ENCODE measurements around the gene BIK.

- TF ChIP-seq, protein P1, sequence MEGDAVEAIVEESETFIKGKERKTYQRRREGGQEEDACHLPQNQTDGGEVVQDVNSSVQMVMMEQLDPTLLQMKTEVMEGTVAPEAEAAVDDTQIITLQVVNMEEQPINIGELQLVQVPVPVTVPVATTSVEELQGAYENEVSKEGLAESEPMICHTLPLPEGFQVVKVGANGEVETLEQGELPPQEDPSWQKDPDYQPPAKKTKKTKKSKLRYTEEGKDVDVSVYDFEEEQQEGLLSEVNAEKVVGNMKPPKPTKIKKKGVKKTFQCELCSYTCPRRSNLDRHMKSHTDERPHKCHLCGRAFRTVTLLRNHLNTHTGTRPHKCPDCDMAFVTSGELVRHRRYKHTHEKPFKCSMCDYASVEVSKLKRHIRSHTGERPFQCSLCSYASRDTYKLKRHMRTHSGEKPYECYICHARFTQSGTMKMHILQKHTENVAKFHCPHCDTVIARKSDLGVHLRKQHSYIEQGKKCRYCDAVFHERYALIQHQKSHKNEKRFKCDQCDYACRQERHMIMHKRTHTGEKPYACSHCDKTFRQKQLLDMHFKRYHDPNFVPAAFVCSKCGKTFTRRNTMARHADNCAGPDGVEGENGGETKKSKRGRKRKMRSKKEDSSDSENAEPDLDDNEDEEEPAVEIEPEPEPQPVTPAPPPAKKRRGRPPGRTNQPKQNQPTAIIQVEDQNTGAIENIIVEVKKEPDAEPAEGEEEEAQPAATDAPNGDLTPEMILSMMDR (conservative IDR thresholded peaks at IDR 0.05; ENCODE audit: low read depth in 2 of 2), result no peak
- TF ChIP-seq EZH2phosphoT487 (IDR thresholded peaks at IDR 0.05; ENCODE audit: unreplicated experiment) (no peak), EZH2 (IDR thresholded peaks at IDR 0.05; ENCODE audit: low read depth, unreplicated experiment) (no peak), POLR2AphosphoS5 (IDR thresholded peaks at IDR 0.05; ENCODE audit: low read depth) (no peak), STAT1 (IDR thresholded peaks at IDR 0.05; ENCODE audit: unreplicated experiment) (no peak), ZNF331 (CRISPR knock-in tag; IDR thresholded peaks at IDR 0.05; ENCODE audit: low read depth) (no peak), JUNB (IDR thresholded peaks at IDR 0.05; ENCODE audit: unreplicated experiment) (no peak)
- TF ChIP-seq, protein P2, sequence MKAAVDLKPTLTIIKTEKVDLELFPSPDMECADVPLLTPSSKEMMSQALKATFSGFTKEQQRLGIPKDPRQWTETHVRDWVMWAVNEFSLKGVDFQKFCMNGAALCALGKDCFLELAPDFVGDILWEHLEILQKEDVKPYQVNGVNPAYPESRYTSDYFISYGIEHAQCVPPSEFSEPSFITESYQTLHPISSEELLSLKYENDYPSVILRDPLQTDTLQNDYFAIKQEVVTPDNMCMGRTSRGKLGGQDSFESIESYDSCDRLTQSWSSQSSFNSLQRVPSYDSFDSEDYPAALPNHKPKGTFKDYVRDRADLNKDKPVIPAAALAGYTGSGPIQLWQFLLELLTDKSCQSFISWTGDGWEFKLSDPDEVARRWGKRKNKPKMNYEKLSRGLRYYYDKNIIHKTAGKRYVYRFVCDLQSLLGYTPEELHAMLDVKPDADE (IDR thresholded peaks at IDR 0.05), result no peak
- TF ChIP-seq, protein P3, sequence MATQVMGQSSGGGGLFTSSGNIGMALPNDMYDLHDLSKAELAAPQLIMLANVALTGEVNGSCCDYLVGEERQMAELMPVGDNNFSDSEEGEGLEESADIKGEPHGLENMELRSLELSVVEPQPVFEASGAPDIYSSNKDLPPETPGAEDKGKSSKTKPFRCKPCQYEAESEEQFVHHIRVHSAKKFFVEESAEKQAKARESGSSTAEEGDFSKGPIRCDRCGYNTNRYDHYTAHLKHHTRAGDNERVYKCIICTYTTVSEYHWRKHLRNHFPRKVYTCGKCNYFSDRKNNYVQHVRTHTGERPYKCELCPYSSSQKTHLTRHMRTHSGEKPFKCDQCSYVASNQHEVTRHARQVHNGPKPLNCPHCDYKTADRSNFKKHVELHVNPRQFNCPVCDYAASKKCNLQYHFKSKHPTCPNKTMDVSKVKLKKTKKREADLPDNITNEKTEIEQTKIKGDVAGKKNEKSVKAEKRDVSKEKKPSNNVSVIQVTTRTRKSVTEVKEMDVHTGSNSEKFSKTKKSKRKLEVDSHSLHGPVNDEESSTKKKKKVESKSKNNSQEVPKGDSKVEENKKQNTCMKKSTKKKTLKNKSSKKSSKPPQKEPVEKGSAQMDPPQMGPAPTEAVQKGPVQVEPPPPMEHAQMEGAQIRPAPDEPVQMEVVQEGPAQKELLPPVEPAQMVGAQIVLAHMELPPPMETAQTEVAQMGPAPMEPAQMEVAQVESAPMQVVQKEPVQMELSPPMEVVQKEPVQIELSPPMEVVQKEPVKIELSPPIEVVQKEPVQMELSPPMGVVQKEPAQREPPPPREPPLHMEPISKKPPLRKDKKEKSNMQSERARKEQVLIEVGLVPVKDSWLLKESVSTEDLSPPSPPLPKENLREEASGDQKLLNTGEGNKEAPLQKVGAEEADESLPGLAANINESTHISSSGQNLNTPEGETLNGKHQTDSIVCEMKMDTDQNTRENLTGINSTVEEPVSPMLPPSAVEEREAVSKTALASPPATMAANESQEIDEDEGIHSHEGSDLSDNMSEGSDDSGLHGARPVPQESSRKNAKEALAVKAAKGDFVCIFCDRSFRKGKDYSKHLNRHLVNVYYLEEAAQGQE (IDR thresholded peaks at IDR 0.05; ENCODE audit: unreplicated experiment), result no peak
These were observed 40.2 kb downstream of the BIK start for GRCh38 chr22:43150731-43151206.
